DND-41 (cell line): Measurements from ENCODE around the gene DRG1.
A peak's percentile ranks its signal among the peaks of the same experiment; 100 is the strongest.

ENCODE experiments used
- ATAC-seq: fragments of 200-7000 bp; cut with Tn5 transposase; 3 replicates; pipeline ENCODE4 v1.9.1; 2021; ENCODE audit warnings: low read depth; ENCODE audit not compliant: insufficient read depth
- DNase-seq: peaks from one replicate; pipeline ENCODE4 v3.0.0-alpha.2; 2020
- H2AFZ ChIP-seq: 2 replicates; pipeline ENCODE4 v1.6.0; 2012; ENCODE audit warnings: low read depth, low read length
- H3K27ac ChIP-seq: 2 replicates; pipeline ENCODE4 v1.5.1; 2012; ENCODE audit warnings: low read length, inconsistent platforms
- H3K27me3 ChIP-seq: fragments of 200-600 bp; sonication (generic); 2 replicates; pipeline ENCODE4 v1.6.0; 2012; ENCODE audit warnings: low read length, mild to moderate bottlenecking, inconsistent platforms; ENCODE audit not compliant: insufficient read depth, poor library complexity
- H3K36me3 ChIP-seq: 2 replicates; pipeline ENCODE4 v1.5.1; 2012; ENCODE audit warnings: low read length, inconsistent platforms; ENCODE audit not compliant: insufficient read depth
- H3K4me1 ChIP-seq: 2 replicates; pipeline ENCODE4 v1.5.1; 2012; ENCODE audit warnings: mild to moderate bottlenecking, low read length; ENCODE audit not compliant: insufficient read depth
- H3K4me2 ChIP-seq: 2 replicates; pipeline ENCODE4 v1.6.0; 2012; ENCODE audit warnings: mild to moderate bottlenecking, moderate library complexity, low read length, inconsistent platforms; ENCODE audit not compliant: insufficient read depth
- H3K4me3 ChIP-seq, 2 experiments: fragments of 200-600 bp in 1 of 2; shearing (Covaris generic) in 1 of 2; 2 replicates each; pipeline ENCODE4 v1.5.1; 2012 to 2016; ENCODE audit warnings: inconsistent platforms in 2 of 2, low read length in 2 of 2, mild to moderate bottlenecking in 2 of 2, low read depth in 1 of 2, moderate library complexity in 1 of 2
- H3K79me2 ChIP-seq: 2 replicates; pipeline ENCODE4 v1.6.0; 2012; ENCODE audit warnings: low read length, inconsistent platforms; ENCODE audit not compliant: insufficient read depth
- H3K9ac ChIP-seq: 2 replicates; pipeline ENCODE4 v1.6.0; 2012; ENCODE audit warnings: low read depth, mild to moderate bottlenecking, inconsistent platforms, low read length, moderate library complexity
- H3K9me3 ChIP-seq: 2 replicates; pipeline ENCODE4 v1.5.1; 2012; ENCODE audit warnings: low read length, moderate library complexity, mild to moderate bottlenecking, inconsistent platforms; ENCODE audit not compliant: insufficient read depth, severe bottlenecking
- H4K20me1 ChIP-seq: 2 replicates; pipeline ENCODE4 v1.6.0; 2012; ENCODE audit warnings: low read length; ENCODE audit not compliant: insufficient read depth
- EZH2 ChIP-seq: IDR thresholded peaks from 3 replicates; pipeline ENCODE4 v1.6.1; 2012; ENCODE audit warnings: borderline replicate concordance, low read depth, mild to moderate bottlenecking, moderate library complexity, low read length, inconsistent platforms; ENCODE audit not compliant: severe bottlenecking
- TF ChIP-seq, protein P1 (sequence below): IDR thresholded peaks from 2 replicates; pipeline ENCODE4 v1.5.1; 2012; ENCODE audit warnings: borderline replicate concordance, low read length, moderate library complexity, mild to moderate bottlenecking; ENCODE audit not compliant: poor library complexity, severe bottlenecking; ENCODE audit errors: extremely low read depth

DRG1 gene, protein sequence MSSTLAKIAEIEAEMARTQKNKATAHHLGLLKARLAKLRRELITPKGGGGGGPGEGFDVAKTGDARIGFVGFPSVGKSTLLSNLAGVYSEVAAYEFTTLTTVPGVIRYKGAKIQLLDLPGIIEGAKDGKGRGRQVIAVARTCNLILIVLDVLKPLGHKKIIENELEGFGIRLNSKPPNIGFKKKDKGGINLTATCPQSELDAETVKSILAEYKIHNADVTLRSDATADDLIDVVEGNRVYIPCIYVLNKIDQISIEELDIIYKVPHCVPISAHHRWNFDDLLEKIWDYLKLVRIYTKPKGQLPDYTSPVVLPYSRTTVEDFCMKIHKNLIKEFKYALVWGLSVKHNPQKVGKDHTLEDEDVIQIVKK

DNA sequence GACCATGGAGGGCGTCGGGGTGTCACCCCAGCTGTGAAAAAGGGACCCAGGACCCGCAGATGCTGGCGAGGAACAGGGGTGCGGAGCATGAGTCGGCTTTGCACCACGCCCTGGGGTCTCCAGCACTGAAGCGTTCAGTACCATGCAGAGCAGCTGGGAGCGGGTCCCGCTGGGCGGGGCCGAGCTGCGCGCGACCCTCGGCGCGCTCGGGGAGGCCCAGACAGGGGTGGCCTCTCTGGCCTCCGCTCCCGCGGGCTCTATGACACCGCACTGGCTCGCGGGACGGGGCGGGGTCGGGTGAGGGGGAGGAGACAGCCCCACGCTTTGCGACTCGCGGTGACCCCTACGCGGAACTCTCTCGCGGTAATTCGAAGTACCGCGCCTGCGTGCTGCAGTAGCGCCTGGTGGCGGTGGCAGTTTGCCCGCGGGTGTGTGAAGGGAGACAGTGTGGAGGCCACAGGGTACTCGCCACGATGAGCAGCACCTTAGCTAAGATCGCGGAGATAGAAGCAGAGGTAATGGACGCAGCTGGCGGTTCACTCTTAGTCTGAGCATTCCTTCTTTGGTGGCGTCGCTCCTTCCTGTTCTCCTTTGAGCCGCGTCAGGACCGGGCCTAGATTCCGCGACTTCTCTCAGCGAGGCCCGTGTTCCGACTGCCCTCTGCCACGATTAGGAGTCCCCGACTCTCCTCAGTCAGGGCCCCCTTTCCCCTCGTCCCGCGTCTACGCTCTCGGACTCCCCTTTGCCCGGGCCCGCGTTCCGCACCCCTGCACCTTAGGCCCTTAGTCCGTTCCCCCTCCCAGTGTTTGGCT, at the start of gene DRG1:
TSS of gene DRG1 (plus strand) at position 394 of the 812 bp plus-strand sequence. CDS start at position 474, 80 bp downstream.
- ATAC-seq (peak; percentile 97), DNase-seq (peak; percentile 99)
- H3K36me3 ChIP-seq: peaks cover 39% of the 10 kb centered on the region
- peak within 1 kb of the TSS; percentile 99 for H2AFZ ChIP-seq
- TF ChIP-seq EZH2: no peak
- TF ChIP-seq, protein P1, sequence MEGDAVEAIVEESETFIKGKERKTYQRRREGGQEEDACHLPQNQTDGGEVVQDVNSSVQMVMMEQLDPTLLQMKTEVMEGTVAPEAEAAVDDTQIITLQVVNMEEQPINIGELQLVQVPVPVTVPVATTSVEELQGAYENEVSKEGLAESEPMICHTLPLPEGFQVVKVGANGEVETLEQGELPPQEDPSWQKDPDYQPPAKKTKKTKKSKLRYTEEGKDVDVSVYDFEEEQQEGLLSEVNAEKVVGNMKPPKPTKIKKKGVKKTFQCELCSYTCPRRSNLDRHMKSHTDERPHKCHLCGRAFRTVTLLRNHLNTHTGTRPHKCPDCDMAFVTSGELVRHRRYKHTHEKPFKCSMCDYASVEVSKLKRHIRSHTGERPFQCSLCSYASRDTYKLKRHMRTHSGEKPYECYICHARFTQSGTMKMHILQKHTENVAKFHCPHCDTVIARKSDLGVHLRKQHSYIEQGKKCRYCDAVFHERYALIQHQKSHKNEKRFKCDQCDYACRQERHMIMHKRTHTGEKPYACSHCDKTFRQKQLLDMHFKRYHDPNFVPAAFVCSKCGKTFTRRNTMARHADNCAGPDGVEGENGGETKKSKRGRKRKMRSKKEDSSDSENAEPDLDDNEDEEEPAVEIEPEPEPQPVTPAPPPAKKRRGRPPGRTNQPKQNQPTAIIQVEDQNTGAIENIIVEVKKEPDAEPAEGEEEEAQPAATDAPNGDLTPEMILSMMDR: peak; percentile 2
- peak within 1 kb of the TSS; percentile 79 for H3K4me2 ChIP-seq
- peak within 1 kb of the TSS; percentile 98 for H3K9ac ChIP-seq
- H3K79me2 ChIP-seq: peaks cover 57% of the 10 kb centered on the region
- peak within 1 kb of the TSS; percentile 99 for H3K27ac ChIP-seq
- peaks cover 8% of the 10 kb centered on the region; the same call in 1 of the 2 replicates for H4K20me1 ChIP-seq
- H3K4me1 ChIP-seq: peaks cover 37% of the 10 kb centered on the region
- H3K27me3 ChIP-seq: no peaks in the 10 kb centered on the region
- H3K9me3 ChIP-seq: no peaks in the 10 kb centered on the region
- H3K4me3 ChIP-seq: peak within 1 kb of the TSS; percentile 96 to 99

DNA sequence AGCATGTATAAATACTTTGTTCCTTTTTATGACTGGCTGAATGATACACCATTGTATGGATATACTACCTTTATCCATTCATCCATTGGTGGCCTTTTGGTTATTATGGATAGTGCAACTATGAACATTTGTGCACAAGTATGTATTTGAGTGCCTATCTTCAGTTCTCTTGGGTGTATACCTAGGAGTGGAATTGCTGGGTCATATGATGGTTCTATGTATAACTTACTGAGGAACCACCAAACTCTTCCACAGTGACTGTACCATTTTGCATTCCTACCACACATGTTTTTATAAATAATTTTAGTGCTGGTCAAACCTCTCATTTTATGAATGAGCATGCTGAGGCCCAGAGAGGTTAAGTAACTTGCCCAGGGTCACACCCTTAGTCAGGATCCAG, 49.4 kb upstream of the DRG1 start:
- H4K20me1 ChIP-seq: peaks cover 8% of the 10 kb centered on the region
- no peak overlapping the region for H3K4me2 ChIP-seq
- H3K9ac ChIP-seq: no peak overlapping the region
- no peak for ATAC-seq
- H3K27ac ChIP-seq: no peak overlapping the region
- no peak overlapping the region for H3K4me3 ChIP-seq
- H2AFZ ChIP-seq: no peak overlapping the region
- no peaks in the 10 kb centered on the region for H3K27me3 ChIP-seq
- DNase-seq: no peak
- H3K9me3 ChIP-seq: no peaks in the 10 kb centered on the region
- peaks cover 25% of the 10 kb centered on the region for H3K79me2 ChIP-seq
- TF ChIP-seq EZH2: no peak
- TF ChIP-seq, protein P1: no peak
- peaks cover 8% of the 10 kb centered on the region for H3K36me3 ChIP-seq
- H3K4me1 ChIP-seq: peaks cover 16% of the 10 kb centered on the region

DNA sequence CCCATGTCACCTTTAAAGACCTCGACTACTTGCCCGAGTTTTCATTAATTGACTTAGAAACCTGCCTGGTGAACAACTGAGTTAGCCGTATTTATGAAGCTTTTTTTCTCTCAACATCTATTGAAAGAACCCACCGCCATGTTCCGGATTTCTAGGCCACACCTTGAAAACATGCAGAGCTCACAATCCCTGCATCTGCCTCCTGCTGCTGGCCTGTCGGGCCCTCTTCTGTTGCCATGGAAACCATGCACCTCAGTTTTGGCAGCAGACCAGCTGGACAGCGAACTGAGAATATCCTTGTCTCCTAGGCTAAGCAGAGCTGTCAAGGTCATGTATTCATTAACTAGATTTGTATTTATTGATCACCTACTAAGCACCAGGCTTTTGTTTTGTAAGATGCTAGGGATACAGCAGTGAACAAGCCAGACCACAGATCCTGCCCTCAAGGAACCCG, 49.0 kb upstream of the DRG1 start:
- H3K4me3 ChIP-seq: no peak overlapping the region
- no peak overlapping the region for H2AFZ ChIP-seq
- H3K4me1 ChIP-seq: peaks cover 11% of the 10 kb centered on the region
- no peak for TF ChIP-seq EZH2
- TF ChIP-seq, protein P1: no peak
- H3K27ac ChIP-seq: no peak overlapping the region
- H3K27me3 ChIP-seq: no peaks in the 10 kb centered on the region
- no peak for DNase-seq
- H3K9ac ChIP-seq: no peak overlapping the region
- peaks cover 3% of the 10 kb centered on the region; the same call in 1 of the 2 replicates for H3K36me3 ChIP-seq
- ATAC-seq: no peak
- no peaks in the 10 kb centered on the region for H3K9me3 ChIP-seq
- peaks cover 3% of the 10 kb centered on the region for H4K20me1 ChIP-seq
- no peak overlapping the region for H3K4me2 ChIP-seq
- H3K79me2 ChIP-seq: peaks cover 21% of the 10 kb centered on the region
